ENCODE measurements around the gene SLC16A14.

GRCh38 chr2:230052299-230052698 is 16.4 kb downstream of the SLC16A14 start:
- TF ChIP-seq CTCF (IDR thresholded peaks at IDR 0.05) (no peak), POLR2A (IDR thresholded peaks at IDR 0.05) (no peak)

All from sigmoid colon (tissue), 3 donors.